A673 (cell line): ENCODE data around the gene NPC2. TPM values are rescaled to one million over a fixed set of nuclear protein-coding genes. Genes with fewer than 3 reads are reported as not detected.

Experiments
- BruUV-seq: library from RNA; stranded (reverse); fragments of 400-500 nt; replicated peaks from 2 replicates; lab custom pipeline; 2021; lab: Mats Ljungman, UMichigan
- CTCF ChIA-PET: fragments of 300-600 bp; sonication (Branson Sonifier 250); formaldehyde crosslinking; loops from one replicate; lab custom pipeline; 2022; ENCODE audit warnings: antibody characterized with exemption; lab: Charles Lee
- POLR2A ChIA-PET: fragments of 300-600 bp; sonication (Branson Sonifier 250); formaldehyde crosslinking; loops from one replicate; lab custom pipeline; 2022; ENCODE audit warnings: antibody characterized with exemption; ENCODE audit not compliant: low non-redundant PET; lab: Charles Lee
- DNase-seq: peaks from one replicate; pipeline ENCODE4 v3.0.0-alpha.2; 2015; ENCODE audit warnings: low spot score
- H3K27ac ChIP-seq: fragments of 200-600 bp; sonication (generic); 2 replicates; pipeline ENCODE4 v1.5.1; 2016; ENCODE audit warnings: mixed run types, low read depth, mild to moderate bottlenecking, mixed read lengths, antibody characterized with exemption, low read length; ENCODE audit not compliant: poor library complexity, severe bottlenecking
- H3K27me3 ChIP-seq: fragments of 200-600 bp; sonication (generic); replicated peaks from 2 replicates; pipeline ENCODE4 v1.6.1; 2017; ENCODE audit warnings: mixed run types, low read depth, mild to moderate bottlenecking, mixed read lengths, antibody characterized with exemption, low read length; ENCODE audit not compliant: insufficient read depth, poor library complexity
- H3K36me3 ChIP-seq: fragments of 200-600 bp; sonication (generic); 2 replicates; pipeline ENCODE4 v1.6.1; 2016; ENCODE audit warnings: mixed run types, mild to moderate bottlenecking, mixed read lengths, antibody characterized with exemption, low read length; ENCODE audit not compliant: insufficient read depth, poor library complexity, severe bottlenecking
- H3K4me1 ChIP-seq: fragments of 200-600 bp; sonication (generic); 2 replicates; pipeline ENCODE4 v1.6.1; 2017; ENCODE audit warnings: mixed run types, mild to moderate bottlenecking, mixed read lengths, antibody characterized with exemption, low read length; ENCODE audit not compliant: insufficient read depth, poor library complexity, severe bottlenecking
- H3K4me3 ChIP-seq: fragments of 200-600 bp; sonication (generic); 2 replicates; pipeline ENCODE4 v1.5.1; 2016; ENCODE audit warnings: low read depth, mixed run types, mild to moderate bottlenecking, mixed read lengths, low read length; ENCODE audit not compliant: poor library complexity, severe bottlenecking
- H3K9me3 ChIP-seq: fragments of 200-600 bp; sonication (generic); 2 replicates; pipeline ENCODE4 v1.6.1; 2016; ENCODE audit warnings: mixed run types, low read depth, mild to moderate bottlenecking, mixed read lengths, antibody characterized with exemption, low read length; ENCODE audit not compliant: poor library complexity, severe bottlenecking
- EZH2 ChIP-seq: fragments of 200-600 bp; sonication (generic); IDR thresholded peaks from 2 replicates; pipeline ENCODE4 v1.6.1; 2017; ENCODE audit warnings: borderline replicate concordance, low read depth, mild to moderate bottlenecking, mixed read lengths, antibody characterized with exemption, low read length; ENCODE audit not compliant: poor library complexity, severe bottlenecking
- intact Hi-C: fragments of 100-400 bp; cut with micrococcal nuclease; formaldehyde crosslinking; loops from one replicate; pipeline ENCODE4 v1.10.0; 2022; ENCODE audit not compliant: unreplicated experiment
- total RNA-seq: library from RNA; stranded (reverse); gene quantifications from 2 replicates; pipeline ENCODE4 v1.2.3, GENCODE V29; 2021
- TF ChIP-seq, protein P1 (sequence below): fragments of 300-800, 200-600 bp; sonication (generic); conservative IDR thresholded peaks from 2 replicates; pipeline ENCODE4 v1.5.1; 2017; ENCODE audit warnings: low read depth, mild to moderate bottlenecking, antibody characterized with exemption, low read length, moderate library complexity, mixed read lengths

NPC2 gene
- total RNA-seq, 1 experiment from 2014 or later, result 68.8 TPM

DNA sequence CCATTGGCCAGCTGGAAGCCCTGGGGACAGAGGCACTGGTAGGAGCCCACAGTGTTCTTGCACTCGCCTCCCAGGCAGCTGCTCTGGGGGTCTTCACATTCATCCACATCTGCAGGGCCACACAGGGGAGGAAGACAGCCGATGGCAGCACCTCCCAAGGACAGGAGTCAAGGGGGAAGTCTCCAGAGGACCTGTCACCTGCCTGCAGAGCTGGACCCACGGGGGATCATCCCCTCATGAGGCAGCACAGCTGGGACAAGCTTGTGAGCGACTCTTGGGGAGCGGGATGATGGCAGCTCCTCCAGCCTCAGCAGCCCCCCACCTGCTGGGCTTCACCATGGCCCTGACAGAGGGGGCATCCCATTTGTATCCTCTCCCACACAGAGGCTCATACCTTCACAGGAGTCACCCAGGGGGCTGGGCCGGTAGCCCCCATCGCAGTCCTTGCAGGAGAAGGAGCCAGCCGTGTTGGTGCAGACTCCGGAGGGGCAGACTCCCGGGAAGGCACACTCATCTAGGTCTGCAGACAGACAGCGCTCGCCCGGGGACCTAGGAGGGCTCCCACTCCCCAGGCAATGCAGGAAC is 15.8 kb upstream of the NPC2 start:
- Histone ChIP-seq H3K9me3 (no peaks in the 10 kb centered on the region), H3K27ac (no peak overlapping the region), H3K4me1 (no peaks in the 10 kb centered on the region), H3K27me3 (peaks cover 7% of the 10 kb centered on the region), H3K4me3 (no peak overlapping the region), H3K36me3 (no peaks in the 10 kb centered on the region)
- no TSS peak for BruUV-seq
- TF ChIP-seq EZH2, result no peak
- TF ChIP-seq, protein P1, sequence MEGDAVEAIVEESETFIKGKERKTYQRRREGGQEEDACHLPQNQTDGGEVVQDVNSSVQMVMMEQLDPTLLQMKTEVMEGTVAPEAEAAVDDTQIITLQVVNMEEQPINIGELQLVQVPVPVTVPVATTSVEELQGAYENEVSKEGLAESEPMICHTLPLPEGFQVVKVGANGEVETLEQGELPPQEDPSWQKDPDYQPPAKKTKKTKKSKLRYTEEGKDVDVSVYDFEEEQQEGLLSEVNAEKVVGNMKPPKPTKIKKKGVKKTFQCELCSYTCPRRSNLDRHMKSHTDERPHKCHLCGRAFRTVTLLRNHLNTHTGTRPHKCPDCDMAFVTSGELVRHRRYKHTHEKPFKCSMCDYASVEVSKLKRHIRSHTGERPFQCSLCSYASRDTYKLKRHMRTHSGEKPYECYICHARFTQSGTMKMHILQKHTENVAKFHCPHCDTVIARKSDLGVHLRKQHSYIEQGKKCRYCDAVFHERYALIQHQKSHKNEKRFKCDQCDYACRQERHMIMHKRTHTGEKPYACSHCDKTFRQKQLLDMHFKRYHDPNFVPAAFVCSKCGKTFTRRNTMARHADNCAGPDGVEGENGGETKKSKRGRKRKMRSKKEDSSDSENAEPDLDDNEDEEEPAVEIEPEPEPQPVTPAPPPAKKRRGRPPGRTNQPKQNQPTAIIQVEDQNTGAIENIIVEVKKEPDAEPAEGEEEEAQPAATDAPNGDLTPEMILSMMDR, result no peak
- POLR2A ChIA-PET, result no interaction called here
- no peak for DNase-seq
- intact Hi-C loops, result no loop called here
- CTCF ChIA-PET, result interaction anchor here (0.6 kb wide), 1 partner anchor 19 kb away, joined by 3 read pairs; no protein-coding TSS in a partner anchor

DNA sequence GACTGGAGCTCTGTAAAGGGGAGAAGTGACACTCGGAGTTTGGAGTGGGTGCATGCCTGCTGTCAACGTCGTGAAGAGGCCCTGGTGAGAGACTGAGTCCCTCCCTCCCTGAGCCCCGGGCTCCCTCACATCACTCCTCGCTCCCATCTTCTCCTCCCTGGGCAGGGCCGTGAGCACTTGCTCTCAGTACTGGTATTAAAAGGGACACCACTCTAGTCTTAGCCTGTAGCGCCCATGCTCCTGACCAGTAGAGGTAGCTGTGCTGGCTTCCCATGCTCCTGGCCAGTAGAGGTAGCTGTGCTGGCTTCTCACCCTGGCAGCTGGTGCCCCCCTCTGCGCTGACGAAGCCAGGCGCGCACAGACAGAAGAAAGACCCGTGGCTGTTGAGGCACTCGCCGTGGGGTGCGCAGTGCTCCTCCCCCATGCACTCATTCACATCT is 15.2 kb upstream of the NPC2 start:
- POLR2A ChIA-PET, result no interaction called here
- BruUV-seq, result no TSS peak
- no peaks in the 10 kb centered on the region for H3K9me3 ChIP-seq
- CTCF ChIA-PET, result interaction anchor here (0.6 kb wide), 1 partner anchor 18 kb away, joined by 3 read pairs; no protein-coding TSS in a partner anchor
- H3K27ac ChIP-seq, result no peak overlapping the region
- no peak overlapping the region for H3K4me3 ChIP-seq
- peaks cover 7% of the 10 kb centered on the region for H3K27me3 ChIP-seq
- TF ChIP-seq EZH2, result no peak
- TF ChIP-seq, protein P1, result peak; percentile 48
- no peaks in the 10 kb centered on the region for H3K4me1 ChIP-seq
- DNase-seq, result no peak
- intact Hi-C loops, result no loop called here
- H3K36me3 ChIP-seq, result no peaks in the 10 kb centered on the region

DNA sequence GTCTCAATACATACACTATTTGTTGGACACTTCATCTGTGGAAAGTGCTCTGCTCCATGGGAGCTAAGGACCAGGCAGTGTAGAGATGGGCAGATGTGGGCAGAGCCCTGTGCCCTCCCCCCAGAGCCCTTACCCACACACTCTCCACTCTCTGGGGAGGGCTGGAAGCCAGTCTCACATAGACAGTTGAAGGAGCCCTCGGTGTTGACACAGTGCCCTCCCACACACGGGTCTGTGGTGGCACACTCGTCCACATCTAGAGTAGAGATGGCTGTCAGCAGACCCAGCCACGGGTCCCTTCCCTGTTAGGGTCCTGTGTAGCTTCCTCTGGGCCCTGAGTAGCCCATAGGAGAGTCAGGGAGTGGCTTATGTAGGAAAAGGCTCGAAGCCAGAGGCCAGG is 14.7 kb upstream of the NPC2 start:
- Histone ChIP-seq H3K36me3 (no peaks in the 10 kb centered on the region), H3K4me3 (no peak overlapping the region), H3K4me1 (no peaks in the 10 kb centered on the region), H3K27me3 (peaks cover 7% of the 10 kb centered on the region), H3K27ac (no peak overlapping the region), H3K9me3 (no peaks in the 10 kb centered on the region)
- no peak for DNase-seq
- BruUV-seq, result no TSS peak
- ChIA-PET POLR2A (no interaction called here), CTCF (no interaction called here)
- intact Hi-C loops, result no loop called here
- TF ChIP-seq, protein P1, result no peak
- no peak for TF ChIP-seq EZH2
